LHCN-M2 (cell line): ENCODE data around the gene SPSB3. TPM values are rescaled to one million over a fixed set of nuclear protein-coding genes. Genes with fewer than 3 reads are reported as not detected.
"Not testable (repeated sequence)": the region's sequence is repeated elsewhere in the genome, so short reads cannot be mapped to it uniquely, and the experiment has no call there.

Source experiments
- DNase-seq: peaks from one replicate; pipeline ENCODE4 v3.0.0-alpha.2; 2012; ENCODE audit warnings: low read depth
- total RNA-seq: library from RNA; depleted of rRNA; stranded (reverse); fragments of >200 nt; gene quantifications from 2 replicates; pipeline ENCODE4 v1.2.3, GENCODE V29; 2014

SPSB3 gene
- total RNA-seq, 1 experiment from 2014 or later: 27.2 TPM

GRCh38 chr16:1816396-1817275 is 34.3 kb upstream of the SPSB3 start:
- no peak for DNase-seq

- peak; percentile 7 for DNase-seq
These were observed 33.1 kb upstream of the SPSB3 start for GRCh38 chr16:1815461-1815860.

- peak; percentile 73 for DNase-seq
These were observed 30.4 kb upstream of the SPSB3 start for GRCh38 chr16:1812732-1813163.

GRCh38 chr16:1810536-1810935 is 28.2 kb upstream of the SPSB3 start:
- DNase-seq: no peak

- DNase-seq: no peak
These were observed 27.7 kb upstream of the SPSB3 start for GRCh38 chr16:1810106-1810505.

GRCh38 chr16:1809281-1809801 is 27.0 kb upstream of the SPSB3 start:
- DNase-seq: no peak

- no peak for DNase-seq
These were observed 26.3 kb upstream of the SPSB3 start for GRCh38 chr16:1808691-1809090.

GRCh38 chr16:1807626-1808025 is 25.3 kb upstream of the SPSB3 start:
- DNase-seq: no peak

GRCh38 chr16:1800701-1801100 is 18.3 kb upstream of the SPSB3 start:
- no peak for DNase-seq

GRCh38 chr16:1799263-1799662 is 16.9 kb upstream of the SPSB3 start:
- not testable (repeated sequence) for DNase-seq

GRCh38 chr16:1794908-1795666 is 12.7 kb upstream of the SPSB3 start:
- DNase-seq: no peak

- DNase-seq: no peak
These were observed 12.0 kb upstream of the SPSB3 start for GRCh38 chr16:1794221-1794871.

GRCh38 chr16:1793578-1794220 is 11.3 kb upstream of the SPSB3 start, which contains the start of gene IGFALS:
IGFALS (minus strand) TSS chr16:1793705; CDS start chr16:1793652, 53 bp downstream.
- DNase-seq: no peak

- DNase-seq: no peak
These were observed 10.6 kb upstream of the SPSB3 start for GRCh38 chr16:1792836-1793577.

GRCh38 chr16:1791943-1792812 is 9.8 kb upstream of the SPSB3 start:
- DNase-seq: no peak

- DNase-seq: no peak
These were observed 9.0 kb upstream of the SPSB3 start for GRCh38 chr16:1791256-1791942.

GRCh38 chr16:1790611-1791255 is 8.4 kb upstream of the SPSB3 start:
- no peak for DNase-seq

GRCh38 chr16:1790261-1790610 is 7.9 kb upstream of the SPSB3 start:
- DNase-seq: no peak

- no peak for DNase-seq
These were observed 7.3 kb upstream of the SPSB3 start for GRCh38 chr16:1789643-1790045.
